GM12878 (cell line): ENCODE results near the gene IPPK. TPM values are rescaled to one million over a fixed set of nuclear protein-coding genes. Genes with fewer than 3 reads are reported as not detected.

Source experiments
- ATAC-seq: fragments of 200-7000 bp; cut with Tn5 transposase; 3 replicates; pipeline ENCODE4 v1.9.1; 2020; ENCODE audit warnings: mild to moderate bottlenecking, moderate library complexity
- BruUV-seq: library from RNA; stranded (reverse); fragments of 400-500 nt; replicated peaks from 2 replicates; lab custom pipeline; 2021; lab: Mats Ljungman, UMichigan
- CTCF ChIA-PET: fragments of 300-600 bp; sonication (Branson Sonifier 250); formaldehyde crosslinking; extraction: SDS; loops from one replicate; lab custom pipeline; 2021; ENCODE audit warnings: inconsistent platforms; lab: Yijun Ruan, JAX
- POLR2A ChIA-PET: fragments of 350-600 bp; formaldehyde crosslinking; extraction: SDS; loops from one replicate; lab custom pipeline; 2021; ENCODE audit warnings: inconsistent platforms; lab: Charles Lee
- RAD21 ChIA-PET: fragments of 300-600 bp; sonication (Branson Sonifier 250); formaldehyde crosslinking; loops from one replicate; lab custom pipeline; 2023; ENCODE audit warnings: antibody characterized with exemption; ENCODE audit not compliant: unreplicated experiment; lab: Charles Lee
- SMC1A ChIA-PET: fragments of 300-600 bp; sonication (Branson Sonifier 250); formaldehyde crosslinking; loops from one replicate; lab custom pipeline; 2023; ENCODE audit not compliant: unreplicated experiment, uncharacterized antibody; lab: Charles Lee
- DNase-seq: peaks from one replicate; pipeline ENCODE4 v3.0.0-alpha.2; 2011; ENCODE audit warnings: low read depth, low spot score
- FAIRE-seq: peaks from 3 replicates; lab custom pipeline; 2011; peaks lifted over from hg19 to GRCh38; lab: Jason Lieb, UNC
- H2AFZ ChIP-seq: 2 replicates; pipeline ENCODE4 v1.6.0; 2011; ENCODE audit warnings: low read depth, low read length, control low read depth; ENCODE audit not compliant: control insufficient read depth
- H3K27ac ChIP-seq: 2 replicates; pipeline ENCODE4 v1.5.1; 2011; ENCODE audit warnings: control low read depth; ENCODE audit not compliant: control insufficient read depth, insufficient read depth
- H3K27me3 ChIP-seq, 2 experiments: replicated peaks in 1 of 2; 2 replicates each; pipeline versions ENCODE4 v1.6.0 to v1.6.1; 2011; ENCODE audit warnings: low read length in 1 of 2; ENCODE audit not compliant: control insufficient read depth in 2 of 2, insufficient read depth in 2 of 2
- H3K36me3 ChIP-seq, 2 experiments: 2 replicates each; pipeline ENCODE4 v1.5.1; 2011; ENCODE audit warnings: low read length in 1 of 2; ENCODE audit not compliant: control insufficient read depth in 2 of 2, insufficient read depth in 2 of 2
- H3K4me1 ChIP-seq: 2 replicates; pipeline ENCODE4 v1.6.1; 2011; ENCODE audit warnings: mild to moderate bottlenecking, low read length, moderate library complexity, mixed read lengths; ENCODE audit not compliant: control insufficient read depth, insufficient read depth
- H3K4me2 ChIP-seq: 2 replicates; pipeline ENCODE4 v1.6.0; 2011; ENCODE audit warnings: control low read depth; ENCODE audit not compliant: control insufficient read depth, insufficient read depth
- H3K4me3 ChIP-seq: fragments of 200-600 bp; sonication (generic); 2 replicates; pipeline ENCODE4 v1.5.1; 2016
- H3K79me2 ChIP-seq: 2 replicates; pipeline ENCODE4 v1.6.0; 2011; ENCODE audit warnings: low read length; ENCODE audit not compliant: control insufficient read depth, insufficient read depth
- H3K9ac ChIP-seq: 2 replicates; pipeline ENCODE4 v1.8.0; 2011; ENCODE audit warnings: low read length, control low read depth, mixed read lengths; ENCODE audit not compliant: control insufficient read depth, insufficient read depth
- H3K9me3 ChIP-seq: replicated peaks from 3 replicates; pipeline ENCODE4 v1.5.1; 2011; ENCODE audit warnings: mild to moderate bottlenecking, low read length; ENCODE audit not compliant: control insufficient read depth, insufficient read depth
- H4K20me1 ChIP-seq: 2 replicates; pipeline ENCODE4 v1.6.0; 2011; ENCODE audit not compliant: control insufficient read depth, insufficient read depth
- EGR1 ChIP-seq, 2 experiments: IDR thresholded peaks; 1 replicate in 1 of 2; 2 replicates in 1 of 2; pipeline ENCODE4 v1.6.1; 2011 to 2012; ENCODE audit warnings: low read depth in 2 of 2, low read length in 2 of 2, borderline replicate concordance in 1 of 2, mild to moderate bottlenecking in 1 of 2, moderate library complexity in 1 of 2
- GABPA ChIP-seq: IDR thresholded peaks from 2 replicates; pipeline ENCODE4 v1.6.1; 2014; ENCODE audit warnings: antibody characterized with exemption, low read depth, mild to moderate bottlenecking, inconsistent platforms
- HCFC1 ChIP-seq: fragments of 150-350 bp; IDR thresholded peaks from 2 replicates; pipeline ENCODE4 v1.6.1; 2014; ENCODE audit warnings: low read length
- HDAC2 ChIP-seq: fragments of 200-600 bp; sonication (generic); IDR thresholded peaks from 2 replicates; pipeline ENCODE4 v1.6.1; 2017
- HDAC6 ChIP-seq: fragments of 200-600 bp; sonication (generic); IDR thresholded peaks from one replicate; pipeline ENCODE4 v1.8.0; 2017; ENCODE audit warnings: antibody characterized with exemption; ENCODE audit not compliant: unreplicated experiment
- KDM1A ChIP-seq: fragments of 200-600 bp; sonication (generic); IDR thresholded peaks from 2 replicates; pipeline ENCODE4 v1.6.1; 2016; ENCODE audit warnings: borderline replicate concordance
- MEF2B ChIP-seq: fragments of 450-650 bp; IDR thresholded peaks from 2 replicates; pipeline ENCODE4 v1.6.1; 2018; ENCODE audit warnings: mild to moderate bottlenecking, moderate library complexity; ENCODE audit not compliant: partially characterized antibody, poor library complexity, severe bottlenecking
- NFYB ChIP-seq: IDR thresholded peaks from 2 replicates; pipeline ENCODE4 v1.6.1; 2011; ENCODE audit warnings: low read depth, mild to moderate bottlenecking, low read length, improper control_type of control experiment, moderate library complexity; ENCODE audit not compliant: insufficient read depth
- NRF1 ChIP-seq: conservative IDR thresholded peaks from 2 replicates; pipeline ENCODE4 v1.6.1; 2011; ENCODE audit warnings: mild to moderate bottlenecking, low read depth, low read length, improper control_type of control experiment
- PAX5 ChIP-seq: IDR thresholded peaks from 2 replicates; pipeline ENCODE4 v1.6.1; 2011; ENCODE audit warnings: low read depth, low read length, borderline replicate concordance
- PRDM15 ChIP-seq: fragments of 450-650 bp; formaldehyde crosslinking; IDR thresholded peaks from 2 replicates; pipeline ENCODE4 v1.4.0; 2020; ENCODE audit warnings: mild to moderate bottlenecking, moderate library complexity
- RB1 ChIP-seq: fragments of 450-650 bp; formaldehyde crosslinking; IDR thresholded peaks from 2 replicates; pipeline ENCODE4 v1.6.1; 2017; ENCODE audit warnings: mild to moderate bottlenecking, borderline replicate concordance
- RBBP5 ChIP-seq: fragments of 200-600 bp; sonication (generic); conservative IDR thresholded peaks from 2 replicates; pipeline ENCODE4 v1.6.1; 2016
- RELA ChIP-seq: fragments of 450-650 bp; IDR thresholded peaks from 2 replicates; pipeline ENCODE4 v1.8.0; 2014; ENCODE audit warnings: borderline replicate concordance; ENCODE audit not compliant: partially characterized antibody
- RELB ChIP-seq: fragments of 450-650 bp; IDR thresholded peaks from 2 replicates; pipeline ENCODE4 v1.6.1; 2017; ENCODE audit warnings: low read depth, mild to moderate bottlenecking, moderate library complexity
- REST ChIP-seq: IDR thresholded peaks from 2 replicates; pipeline ENCODE4 v1.6.1; 2012; ENCODE audit warnings: mild to moderate bottlenecking, low read depth, low read length
- ZNF274 ChIP-seq: IDR thresholded peaks from one replicate; pipeline ENCODE4 v1.8.0; 2011; ENCODE audit not compliant: insufficient read length, insufficient read depth
- WGBS: methylation state at CpG from one replicate; pipeline ENCODE4 v1.1.6; 2016; ENCODE audit warnings: low lambda C conversion rate; ENCODE audit not compliant: insufficient replicate concordance, insufficient coverage; ENCODE audit errors: missing lambda C conversion rate; 5-methylcytosine and 5-hydroxymethylcytosine counted together
- in situ Hi-C: fragments of 300-500 bp; cut with MboI; formaldehyde crosslinking; loops from 9 replicates; pipeline ENCODE4 v1.14.3; 2018; ENCODE audit warnings: mixed read lengths
- intact Hi-C: fragments of 100-400 bp; cut with micrococcal nuclease; formaldehyde crosslinking; loops from one replicate; pipeline ENCODE4 v1.14.2; 2022; ENCODE audit not compliant: unreplicated experiment
- polyA plus RNA-seq, 11 experiments: library from polyadenylated mRNA; depleted of rRNA in 4 of 11; unstranded in 6 of 11; stranded (reverse) in 5 of 11; fragments of >200 nt; fragmentation: Nextera tagmentation in 4 of 11; fragmentation: Illumina TruSeq in 1 of 11; extraction: Ambion mirVana in 4 of 11; extraction: Trizol in 1 of 11; gene quantifications; 1 replicate in 1 of 11; 2 replicates in 10 of 11; pipeline versions ENCODE4 v1.2.1 to v1.2.3, GENCODE V29; 2011 to 2016; ENCODE audit warnings: inconsistent platforms in 2 of 11, missing spikeins in 2 of 11, low read depth in 1 of 11
- total RNA-seq, 4 experiments: library from RNA; depleted of rRNA in 3 of 4; stranded (reverse); fragments of >200 nt in 3 of 4; fragmentation: Illumina TruSeq in 1 of 4; extraction: Trizol in 1 of 4; gene quantifications; 2 replicates each; pipeline versions ENCODE4 v1.2.1 to v1.2.3, GENCODE V29; 2013 to 2021

Gene IPPK
- total and polyA plus RNA-seq, 10 of the 15 experiments (the other 5 are each of a cell fraction or from before 2014, with no cell fraction given) = 2.1 to 22.1 (median 11.4) TPM

GRCh38 chr9:92652461-92652860 is 17.5 kb downstream of the IPPK start:
- RAD21 ChIA-PET = no interaction called here
- H3K4me1 ChIP-seq = no peaks in the 10 kb centered on the region; the same call in 1 of the 2 replicates
- TF ChIP-seq REST (no peak), ZNF274 (no peak), KDM1A (no peak), HDAC6 (no peak), RB1 (no peak), RELA (no peak), RBBP5 (no peak), PAX5 (no peak), GABPA (no peak), HCFC1 (no peak), PRDM15 (no peak), NFYB (no peak), HDAC2 (no peak), MEF2B (no peak), RELB (no peak), NRF1 (no peak), EGR1 (IDR thresholded peaks at IDR 0.05; ENCODE audit: borderline replicate concordance in 1 of 2, low read depth in 2 of 2, low read length in 2 of 2) (no peak)

More at GRCh38 chr9:92652461-92652860, 17.5 kb downstream of the IPPK start:
- H3K27me3 ChIP-seq = no peaks in the 10 kb centered on the region
- H3K27ac ChIP-seq = no peak overlapping the region
- BruUV-seq = no TSS peak
- DNase-seq (no peak), FAIRE-seq (no peak), ATAC-seq (no peak)
- ChIA-PET SMC1A (no interaction called here), CTCF (interaction anchor here (1.2 to 1.5 kb wide), 2 partner anchors 18 to 324 kb away, joined by 4 to 5 read pairs; no protein-coding TSS in a partner anchor), POLR2A (interaction anchor here (0.7 to 0.8 kb wide), 2 partner anchors 11 to 18 kb away, joined by 3 to 8 read pairs; partner anchors contain the start of gene IPPK)
- intact Hi-C loops = no loop called here
- H3K9ac ChIP-seq = no peak overlapping the region
- H2AFZ ChIP-seq = no peak overlapping the region
- H3K4me3 ChIP-seq = no peak overlapping the region
- H3K9me3 ChIP-seq = no peaks in the 10 kb centered on the region
- no peak overlapping the region for H3K4me2 ChIP-seq
- in situ Hi-C loops = no loop called here
- 37% methylated on average over 1 of the region's 1 CpG for WGBS
- peaks cover 12 to 40% of the 10 kb centered on the region in 2 experiments for H3K36me3 ChIP-seq
- no peaks in the 10 kb centered on the region for H4K20me1 ChIP-seq
- no peaks in the 10 kb centered on the region for H3K79me2 ChIP-seq
